ENCODE data around the gene AK9.
A peak's percentile ranks its signal among the peaks of the same experiment; 100 is the strongest.
"Not testable (repeated sequence)": the region's sequence is repeated elsewhere in the genome, so short reads cannot be mapped to it uniquely, and the experiment has no call there.

AK9 gene

DNA sequence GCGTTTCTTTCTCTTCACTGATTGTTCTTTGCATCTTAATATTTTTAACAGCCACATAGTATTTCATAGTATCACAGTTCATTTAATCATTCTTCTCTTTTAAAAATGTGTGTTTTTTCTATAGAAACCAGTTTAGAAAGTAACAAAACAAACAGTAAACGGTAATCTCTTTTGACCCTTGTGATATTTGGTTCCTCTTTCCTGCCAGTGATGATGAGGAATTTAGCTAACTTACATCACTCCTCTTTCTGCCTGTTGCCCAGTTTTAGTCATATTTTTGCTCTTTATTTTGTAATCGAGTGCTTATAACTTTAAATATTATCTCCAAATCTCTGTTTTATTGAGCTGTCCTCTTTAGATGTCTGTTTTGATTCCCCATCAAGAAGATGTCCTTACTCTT lies 169.9 kb downstream of the AK9 start:
- no peak overlapping the region for H3K4me3 ChIP-seq
- H3K27ac ChIP-seq, result no peak overlapping the region

GRCh38 chr6:109519647-109520046 lies 171.4 kb downstream of the AK9 start:
- H3K27ac ChIP-seq, H3K4me3 ChIP-seq: not testable (repeated sequence)

GRCh38 chr6:109516929-109517328 lies 174.1 kb downstream of the AK9 start:
- Histone ChIP-seq H3K27ac (no peak overlapping the region), H3K4me3 (no peak overlapping the region)

- H3K27ac ChIP-seq, result no peak overlapping the region
- peak overlapping the region in 1 of 7 experiments; percentile 4 for H3K4me3 ChIP-seq
Observed at GRCh38 chr6:109515781-109516409, 175.1 kb downstream of the AK9 start.

GRCh38 chr6:109514946-109515345 lies 176.1 kb downstream of the AK9 start:
- H3K27ac ChIP-seq, result no peak overlapping the region

DNA sequence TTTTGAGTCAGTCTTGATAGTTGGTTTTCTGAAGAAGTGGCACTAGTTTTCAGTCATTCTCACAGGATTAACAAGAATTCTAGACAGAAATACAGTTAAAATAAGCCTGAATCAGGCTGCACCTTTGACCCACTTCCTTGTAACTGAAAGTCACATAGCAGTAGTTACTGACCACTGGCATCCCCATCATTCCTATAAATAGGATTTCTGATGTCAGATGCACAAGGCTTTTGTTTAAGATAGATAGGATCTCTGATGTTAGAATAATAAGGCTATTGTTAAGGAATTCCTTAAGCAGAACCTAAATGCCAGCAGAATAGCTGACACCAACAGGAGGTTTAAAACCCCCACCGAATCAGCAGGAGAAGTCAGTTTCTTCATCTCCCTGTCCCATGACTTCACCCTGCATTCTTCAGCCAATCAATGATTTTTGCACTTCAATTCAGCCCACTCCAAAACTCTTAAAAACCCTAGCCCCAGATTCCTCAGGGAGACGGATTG lies 177.4 kb downstream of the AK9 start:
- Histone ChIP-seq H3K4me3 (no peak overlapping the region), H3K27ac (no peak overlapping the region)

More at GRCh38 chr6:109514946-109515345, 176.1 kb downstream of the AK9 start:
- H3K4me3 ChIP-seq, result no peak overlapping the region

DNA sequence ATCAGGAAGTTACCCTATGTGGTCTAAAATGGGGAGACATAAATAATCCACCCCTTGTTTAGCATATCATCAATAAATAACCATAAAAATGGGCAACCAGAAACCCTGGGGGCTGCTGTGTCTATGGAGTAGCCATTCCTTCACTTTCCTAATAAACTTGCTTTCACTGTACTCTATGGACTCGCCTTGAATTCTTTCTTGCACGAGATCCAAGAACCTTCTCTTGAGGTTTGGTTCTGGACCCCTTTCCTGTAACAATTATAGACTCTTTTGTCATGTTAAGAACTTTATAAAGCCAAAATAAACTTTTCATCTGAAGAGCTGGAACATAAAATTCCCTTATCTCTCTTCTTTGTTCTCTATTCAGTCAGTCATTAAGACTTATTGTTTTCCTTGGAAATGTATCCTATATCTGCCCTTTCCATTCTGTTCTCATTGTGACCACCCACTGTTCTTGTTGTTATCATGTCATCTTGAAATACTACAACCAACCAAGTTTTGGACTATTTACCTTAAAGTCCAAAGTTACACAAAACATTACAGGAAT lies 178.7 kb downstream of the AK9 start:
- Histone ChIP-seq H3K4me3 (no peak overlapping the region), H3K27ac (no peak overlapping the region)

GRCh38 chr6:109511832-109512231 lies 179.2 kb downstream of the AK9 start:
- Histone ChIP-seq H3K4me3 (no peak overlapping the region), H3K27ac (no peak overlapping the region)

GRCh38 chr6:109510358-109510757 lies 180.6 kb downstream of the AK9 start:
- H3K27ac ChIP-seq, result no peak overlapping the region
- H3K4me3 ChIP-seq, result no peak overlapping the region

DNA sequence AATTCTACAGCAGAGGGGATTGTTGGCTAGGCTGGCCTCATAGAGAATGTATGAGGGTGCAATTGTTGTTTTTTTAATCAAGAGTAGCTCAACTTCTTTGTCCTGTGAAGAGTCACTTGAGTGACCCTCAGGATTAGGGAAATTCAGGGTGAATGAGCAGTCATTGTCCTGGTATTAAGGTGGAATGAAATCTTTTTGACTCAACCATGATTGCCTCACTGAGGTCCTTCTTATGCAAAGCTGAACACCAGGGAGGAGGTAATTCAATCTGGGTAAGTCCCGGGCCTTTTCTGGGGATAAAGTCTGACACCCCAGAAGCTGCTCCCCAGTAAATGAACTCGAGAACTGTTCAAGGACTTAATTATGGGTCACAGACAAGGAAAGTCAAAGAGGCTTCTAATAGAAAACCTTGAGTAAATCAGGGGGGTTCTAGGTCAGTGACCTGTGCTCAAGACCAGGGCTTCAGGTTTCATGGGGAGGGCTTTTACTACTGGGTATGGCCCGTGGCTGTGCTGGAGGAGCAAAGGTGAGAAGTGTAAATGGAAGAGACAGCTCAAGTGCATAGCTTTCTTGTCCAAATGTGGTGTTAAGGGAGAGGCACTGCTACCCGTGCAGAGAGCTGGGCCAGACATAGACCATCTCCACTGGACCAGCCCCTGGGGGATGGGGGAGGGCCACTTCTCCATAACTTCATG lies 182.7 kb downstream of the AK9 start:
- Histone ChIP-seq H3K27ac (no peak overlapping the region), H3K4me3 (no peak overlapping the region)

GRCh38 chr6:109507490-109508072 lies 183.4 kb downstream of the AK9 start:
- no peak overlapping the region for H3K27ac ChIP-seq
- no peak overlapping the region for H3K4me3 ChIP-seq

DNA sequence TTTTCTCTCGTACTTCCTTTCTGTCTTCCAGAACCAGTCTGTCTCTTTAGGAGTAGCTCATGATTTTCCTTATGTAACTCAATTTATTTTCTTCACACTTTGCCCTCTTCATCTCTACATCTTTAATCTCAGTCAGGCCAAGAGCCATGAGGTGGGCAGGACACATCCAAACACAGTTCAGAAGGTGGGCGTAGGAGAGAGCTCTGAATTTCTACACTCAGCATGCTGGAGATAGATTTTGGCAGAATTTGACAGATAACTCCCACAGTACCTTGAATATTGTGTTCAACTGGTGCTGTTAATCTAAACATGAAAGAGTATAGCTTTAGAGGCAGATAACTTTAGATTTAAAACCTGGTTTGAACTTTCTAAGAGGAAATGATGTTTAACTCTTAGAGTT lies 184.2 kb downstream of the AK9 start:
- no peak overlapping the region for H3K4me3 ChIP-seq
- H3K27ac ChIP-seq, result no peak overlapping the region

DNA sequence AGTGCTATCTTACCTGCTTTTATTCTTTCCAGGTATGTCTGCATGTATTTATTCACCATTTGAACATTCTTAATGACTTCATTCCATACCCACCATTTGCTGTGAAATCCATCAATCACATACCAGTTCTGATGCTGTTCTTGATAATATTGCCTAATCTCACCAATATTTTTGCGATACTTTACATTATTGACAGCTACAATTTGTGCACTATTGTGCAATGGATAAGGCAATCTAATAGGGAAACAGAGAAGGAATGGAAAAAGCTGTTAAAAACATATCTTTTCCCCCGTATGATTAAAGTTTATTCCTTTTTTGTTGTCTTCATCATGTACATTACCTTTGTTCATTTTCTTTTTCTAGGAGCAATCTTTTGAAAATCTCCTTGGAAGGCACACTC lies 184.7 kb downstream of the AK9 start:
- Histone ChIP-seq H3K27ac (no peak overlapping the region), H3K4me3 (no peak overlapping the region)

- Histone ChIP-seq H3K27ac (no peak overlapping the region), H3K4me3 (no peak overlapping the region)
Observed at GRCh38 chr6:109503327-109504224, 187.4 kb downstream of the AK9 start.

GRCh38 chr6:109498936-109499335 lies 192.1 kb downstream of the AK9 start:
- Histone ChIP-seq H3K4me3 (no peak overlapping the region), H3K27ac (no peak overlapping the region)

DNA sequence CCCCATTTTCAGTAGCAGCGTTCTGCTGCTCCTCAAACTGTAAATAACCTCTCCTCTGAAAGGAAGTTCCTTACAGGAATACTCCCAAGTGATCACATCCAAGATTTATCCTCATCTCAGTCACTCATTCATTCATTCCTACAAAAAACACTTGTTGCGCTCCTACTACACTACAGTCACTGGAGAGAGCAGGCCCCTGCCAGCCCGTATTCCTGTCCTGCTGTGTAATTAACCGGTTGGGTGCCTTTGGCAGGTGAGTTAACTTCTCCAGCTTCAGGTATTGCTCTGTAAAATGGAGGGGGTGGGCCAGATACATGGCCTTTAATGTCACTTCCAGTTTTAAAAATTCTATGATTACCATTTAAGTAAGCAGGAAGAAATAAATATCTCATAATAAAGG lies 192.9 kb downstream of the AK9 start:
- Histone ChIP-seq H3K27ac (no peak overlapping the region), H3K4me3 (no peak overlapping the region)

GRCh38 chr6:109496036-109496772 lies 194.8 kb downstream of the AK9 start:
- no peak overlapping the region for H3K4me3 ChIP-seq
- no peak overlapping the region for H3K27ac ChIP-seq

DNA sequence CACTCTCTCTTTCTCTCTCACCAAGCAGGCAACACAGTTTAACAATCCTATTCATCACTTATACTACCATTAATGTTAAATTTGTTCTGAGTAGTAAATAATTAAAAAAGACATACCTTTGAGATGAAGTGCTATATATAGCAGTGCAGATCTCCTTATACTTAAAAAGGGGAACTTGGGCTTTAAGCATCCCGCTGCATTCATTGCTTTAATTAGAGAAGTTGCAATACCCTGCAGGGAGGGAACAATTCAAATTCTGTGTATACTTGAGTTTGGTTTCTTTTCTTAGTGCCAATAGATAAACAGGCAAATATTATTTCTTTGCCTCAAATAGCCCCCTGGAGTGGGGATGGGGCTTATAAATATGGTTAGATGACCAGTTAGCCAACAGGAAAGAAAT lies 197.1 kb downstream of the AK9 start:
- no peak overlapping the region for H3K4me3 ChIP-seq
- H3K27ac ChIP-seq, result no peak overlapping the region

Data from skin epidermis (tissue), 12 donors.